NCI-H1436 treated with DMSO at 0.1 percent for 48 hours (cell line): ENCODE data around the gene SEL1L3.

ENCODE experiments used
- DNase-seq: peaks from one replicate; lab custom pipeline; 2025; lab: John Stamatoyannopoulos, UW

The SEL1L3 gene

GRCh38 chr4:25816591-25817058 lies 46.2 kb downstream of the SEL1L3 start:
- no peak for DNase-seq

- no peak for DNase-seq
These were observed 47.2 kb downstream of the SEL1L3 start for GRCh38 chr4:25815586-25815985.

- DNase-seq = no peak
These were observed 48.3 kb downstream of the SEL1L3 start for GRCh38 chr4:25814301-25815136.

- no peak for DNase-seq
These were observed 49.2 kb downstream of the SEL1L3 start for GRCh38 chr4:25813448-25814106.

- DNase-seq = no peak
These were observed 50.9 kb downstream of the SEL1L3 start for GRCh38 chr4:25811841-25812240.

GRCh38 chr4:25811374-25811690 lies 51.5 kb downstream of the SEL1L3 start:
- no peak for DNase-seq

GRCh38 chr4:25810461-25811373 lies 52.1 kb downstream of the SEL1L3 start:
- DNase-seq = no peak

GRCh38 chr4:25809996-25810395 lies 52.8 kb downstream of the SEL1L3 start:
- no peak for DNase-seq

- no peak for DNase-seq
These were observed 55.6 kb downstream of the SEL1L3 start for GRCh38 chr4:25807102-25807728.

- no peak for DNase-seq
These were observed 57.4 kb downstream of the SEL1L3 start for GRCh38 chr4:25805255-25805860.

- no peak for DNase-seq
These were observed 59.0 kb downstream of the SEL1L3 start for GRCh38 chr4:25803720-25804225.

GRCh38 chr4:25801594-25801993 lies 61.2 kb downstream of the SEL1L3 start:
- DNase-seq = no peak

GRCh38 chr4:25800245-25800644 lies 62.5 kb downstream of the SEL1L3 start:
- no peak for DNase-seq

GRCh38 chr4:25799522-25799921 lies 63.3 kb downstream of the SEL1L3 start:
- no peak for DNase-seq

- no peak for DNase-seq
These were observed 65.7 kb downstream of the SEL1L3 start for GRCh38 chr4:25797136-25797535.

GRCh38 chr4:25795566-25796454 lies 67.0 kb downstream of the SEL1L3 start:
- no peak for DNase-seq

- no peak for DNase-seq
These were observed 67.7 kb downstream of the SEL1L3 start for GRCh38 chr4:25795091-25795490.

- DNase-seq = no peak
These were observed 69.9 kb downstream of the SEL1L3 start for GRCh38 chr4:25792876-25793275.

GRCh38 chr4:25792200-25792791 lies 70.5 kb downstream of the SEL1L3 start:
- no peak for DNase-seq

GRCh38 chr4:25790024-25790423 lies 72.8 kb downstream of the SEL1L3 start:
- DNase-seq = no peak
